ENCODE measurements around the gene GALNT11.
"Not testable (repeated sequence)": the region's sequence is repeated elsewhere in the genome, so short reads cannot be mapped to it uniquely, and the experiment has no call there.

Gene GALNT11

DNA sequence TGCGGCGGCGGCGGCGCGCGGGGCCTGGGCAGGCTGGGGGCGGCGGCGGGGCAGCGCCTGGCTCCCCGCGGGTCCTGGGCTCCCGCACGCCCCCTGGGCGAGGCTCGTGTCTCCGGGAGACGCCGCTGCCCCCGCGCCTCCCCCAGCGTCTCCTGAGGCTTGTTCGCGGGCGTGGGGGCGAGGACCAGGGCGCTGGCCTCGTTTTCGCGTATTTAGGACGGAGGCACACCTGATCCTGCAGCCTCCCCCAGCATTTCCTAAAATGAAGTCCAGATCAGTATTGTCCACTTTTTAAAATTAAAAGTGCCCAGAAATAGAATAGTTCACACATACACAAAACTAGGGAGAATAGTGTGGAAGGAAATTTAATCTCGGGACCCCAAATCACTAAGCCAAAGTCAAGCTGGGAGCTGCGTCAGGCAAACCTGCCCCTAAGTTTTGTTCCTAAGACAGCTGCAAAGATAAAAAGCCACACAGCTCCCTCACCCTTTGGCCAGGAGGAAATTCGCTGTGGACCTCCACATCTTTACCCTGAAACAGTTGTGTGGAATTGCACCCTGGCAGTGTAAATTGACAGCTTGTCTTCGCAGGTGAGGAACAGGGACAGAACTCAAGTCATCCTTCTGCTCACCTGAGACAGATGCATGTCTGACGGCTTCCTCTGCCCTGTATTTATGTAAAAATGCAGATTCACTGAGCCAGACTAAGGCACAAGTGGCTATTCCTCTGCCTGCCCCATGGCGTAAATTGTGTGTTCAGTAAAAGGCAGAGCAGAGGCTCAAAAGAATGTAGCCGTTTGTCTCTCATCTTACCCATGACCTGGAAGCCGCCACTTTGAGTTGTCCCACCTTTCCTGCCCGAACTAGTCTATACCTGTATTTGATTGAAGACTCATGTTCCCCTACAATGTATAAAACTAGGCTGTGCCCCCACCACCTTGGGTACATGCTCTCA is 740 bp downstream of the GALNT11 start:
- no peak for TF ChIP-seq EZH2 (IDR thresholded peaks at IDR 0.05; ENCODE audit: borderline replicate concordance, low read depth, low read length, severe bottlenecking)
- TF ChIP-seq, protein P1, sequence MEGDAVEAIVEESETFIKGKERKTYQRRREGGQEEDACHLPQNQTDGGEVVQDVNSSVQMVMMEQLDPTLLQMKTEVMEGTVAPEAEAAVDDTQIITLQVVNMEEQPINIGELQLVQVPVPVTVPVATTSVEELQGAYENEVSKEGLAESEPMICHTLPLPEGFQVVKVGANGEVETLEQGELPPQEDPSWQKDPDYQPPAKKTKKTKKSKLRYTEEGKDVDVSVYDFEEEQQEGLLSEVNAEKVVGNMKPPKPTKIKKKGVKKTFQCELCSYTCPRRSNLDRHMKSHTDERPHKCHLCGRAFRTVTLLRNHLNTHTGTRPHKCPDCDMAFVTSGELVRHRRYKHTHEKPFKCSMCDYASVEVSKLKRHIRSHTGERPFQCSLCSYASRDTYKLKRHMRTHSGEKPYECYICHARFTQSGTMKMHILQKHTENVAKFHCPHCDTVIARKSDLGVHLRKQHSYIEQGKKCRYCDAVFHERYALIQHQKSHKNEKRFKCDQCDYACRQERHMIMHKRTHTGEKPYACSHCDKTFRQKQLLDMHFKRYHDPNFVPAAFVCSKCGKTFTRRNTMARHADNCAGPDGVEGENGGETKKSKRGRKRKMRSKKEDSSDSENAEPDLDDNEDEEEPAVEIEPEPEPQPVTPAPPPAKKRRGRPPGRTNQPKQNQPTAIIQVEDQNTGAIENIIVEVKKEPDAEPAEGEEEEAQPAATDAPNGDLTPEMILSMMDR (IDR thresholded peaks at IDR 0.05; ENCODE audit: borderline replicate concordance, extremely low read depth, low read length, poor library complexity, severe bottlenecking) = no peak
- no peaks in the 10 kb centered on the region for H3K36me3 ChIP-seq (ENCODE audit: insufficient read depth, low read length)
- no peak overlapping the region for H3K9ac ChIP-seq (ENCODE audit: low read depth, low read length)
- DNase-seq = no peak
- no peak for ATAC-seq (ENCODE audit: insufficient read depth, low read depth)
- no peak overlapping the region for H3K27ac ChIP-seq (ENCODE audit: low read length)
- no peaks in the 10 kb centered on the region for H3K79me2 ChIP-seq (ENCODE audit: insufficient read depth, low read length)
- H3K27me3 ChIP-seq (ENCODE audit: insufficient read depth, low read length, poor library complexity) = peaks cover 2% of the 10 kb centered on the region
- H3K4me2 ChIP-seq (ENCODE audit: insufficient read depth, low read length) = no peak overlapping the region
- H2AFZ ChIP-seq (ENCODE audit: low read depth, low read length) = no peak overlapping the region
- H3K4me3 ChIP-seq (ENCODE audit: low read depth in 1 of 2, low read length in 2 of 2) = no peak overlapping the region
- H3K4me1 ChIP-seq (ENCODE audit: insufficient read depth, low read length) = no peaks in the 10 kb centered on the region
- H4K20me1 ChIP-seq (ENCODE audit: insufficient read depth, low read length) = no peaks in the 10 kb centered on the region
- H3K9me3 ChIP-seq (ENCODE audit: insufficient read depth, low read length, severe bottlenecking) = no peaks in the 10 kb centered on the region

DNA sequence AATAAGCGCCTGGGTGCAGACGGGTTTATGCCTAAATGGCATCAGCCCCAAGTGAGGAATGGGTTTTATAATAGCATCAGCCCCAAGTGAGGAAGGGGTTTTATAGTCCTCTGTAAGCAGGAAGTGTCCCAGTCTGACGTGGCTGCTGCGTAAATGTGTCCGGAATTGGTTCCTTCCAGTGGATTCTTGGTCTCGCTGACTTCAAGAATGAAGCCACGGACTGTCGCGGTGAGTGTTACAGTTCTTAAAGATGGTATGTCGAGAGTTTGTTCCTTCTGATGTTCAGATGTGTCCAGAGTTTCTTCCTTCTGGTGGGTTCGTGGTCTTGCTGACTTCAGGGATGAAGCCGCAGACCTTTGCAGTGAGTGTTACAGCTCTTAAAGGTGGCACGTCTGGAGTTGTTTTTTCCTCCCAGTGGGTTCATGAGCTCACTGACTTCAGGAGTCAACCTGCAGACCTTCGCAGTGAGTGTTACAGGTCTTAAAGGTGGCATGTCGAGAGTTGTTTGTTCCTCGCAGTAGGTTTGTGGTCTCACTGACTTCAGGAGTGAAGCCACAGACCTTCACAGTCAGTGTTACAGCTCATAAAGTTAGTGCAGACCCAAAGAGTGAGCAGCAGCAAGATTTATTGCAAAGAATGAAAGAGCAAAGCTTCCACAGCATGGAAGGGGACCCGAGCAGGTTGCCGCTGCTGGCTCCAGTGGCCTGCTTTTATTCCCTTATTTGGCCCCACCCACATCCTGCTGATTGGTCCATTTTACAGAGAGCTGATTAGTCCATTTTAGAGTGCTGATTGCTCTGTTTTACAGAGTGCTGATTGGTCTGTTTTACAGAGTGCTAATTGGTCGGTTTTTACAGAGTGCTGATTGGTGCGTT is 2.3 kb downstream of the GALNT11 start:
- H3K9me3 ChIP-seq (ENCODE audit: insufficient read depth, low read length, severe bottlenecking); H3K27ac ChIP-seq (ENCODE audit: low read length); H3K27me3 ChIP-seq (ENCODE audit: insufficient read depth, low read length, poor library complexity); H4K20me1 ChIP-seq (ENCODE audit: insufficient read depth, low read length); H3K4me1 ChIP-seq (ENCODE audit: insufficient read depth, low read length); H3K36me3 ChIP-seq (ENCODE audit: insufficient read depth, low read length); H3K9ac ChIP-seq (ENCODE audit: low read depth, low read length); ATAC-seq (ENCODE audit: insufficient read depth, low read depth); H2AFZ ChIP-seq (ENCODE audit: low read depth, low read length); H3K4me2 ChIP-seq (ENCODE audit: insufficient read depth, low read length); H3K79me2 ChIP-seq (ENCODE audit: insufficient read depth, low read length); DNase-seq; H3K4me3 ChIP-seq (ENCODE audit: low read depth in 1 of 2, low read length in 2 of 2): not testable (repeated sequence)

DNA sequence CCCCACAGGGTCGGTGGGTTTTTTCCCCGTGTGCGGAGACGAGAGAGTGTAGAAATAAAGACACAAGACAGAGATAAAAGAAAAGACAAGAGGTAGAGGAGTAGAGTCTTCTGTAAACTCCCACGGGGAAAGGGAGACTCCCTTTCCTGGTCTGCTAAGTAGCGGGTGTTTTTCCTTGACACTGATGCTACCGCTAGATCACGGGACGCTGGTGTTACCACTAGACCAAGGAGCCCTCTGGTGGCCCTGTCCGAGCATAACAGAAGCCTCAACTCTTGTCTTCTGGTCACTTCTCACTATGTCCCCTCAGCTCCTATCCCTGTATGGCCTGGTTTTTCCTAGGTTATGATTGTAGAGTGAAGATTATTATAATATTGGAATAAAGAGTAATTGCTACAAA is 4.6 kb downstream of the GALNT11 start:
- not testable (repeated sequence) for H3K9ac ChIP-seq (ENCODE audit: low read depth, low read length); H3K27ac ChIP-seq (ENCODE audit: low read length); ATAC-seq (ENCODE audit: insufficient read depth, low read depth); H3K4me2 ChIP-seq (ENCODE audit: insufficient read depth, low read length); H3K79me2 ChIP-seq (ENCODE audit: insufficient read depth, low read length); H3K27me3 ChIP-seq (ENCODE audit: insufficient read depth, low read length, poor library complexity); H4K20me1 ChIP-seq (ENCODE audit: insufficient read depth, low read length); H3K36me3 ChIP-seq (ENCODE audit: insufficient read depth, low read length); H3K4me3 ChIP-seq (ENCODE audit: low read depth in 1 of 2, low read length in 2 of 2); H3K9me3 ChIP-seq (ENCODE audit: insufficient read depth, low read length, severe bottlenecking); H2AFZ ChIP-seq (ENCODE audit: low read depth, low read length); H3K4me1 ChIP-seq (ENCODE audit: insufficient read depth, low read length)
- DNase-seq = peak; percentile 15
- TF ChIP-seq, protein P1 (IDR thresholded peaks at IDR 0.05; ENCODE audit: borderline replicate concordance, extremely low read depth, low read length, poor library complexity, severe bottlenecking) = peak; percentile 43

DNA sequence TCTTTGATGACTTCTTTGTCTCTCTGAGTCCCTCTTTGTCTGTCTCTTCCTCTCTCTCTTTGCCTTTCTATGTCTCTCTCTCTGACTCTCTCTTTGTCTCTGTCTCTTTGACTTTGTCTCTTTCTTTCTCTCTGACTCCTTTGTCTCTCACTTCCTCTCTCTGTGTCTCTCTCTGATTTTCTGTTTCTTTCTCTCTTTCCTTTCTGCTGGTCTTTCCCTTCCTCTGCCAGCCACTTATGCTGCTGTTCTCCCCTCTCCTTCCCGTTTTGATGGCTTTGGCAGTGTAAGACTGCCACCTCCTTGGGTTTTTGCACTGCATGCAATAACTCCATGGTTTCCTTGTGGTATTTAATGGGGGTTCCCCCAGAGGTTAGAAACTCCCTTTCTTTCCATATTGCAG is 5.2 kb downstream of the GALNT11 start:
- ATAC-seq (ENCODE audit: insufficient read depth, low read depth); H3K4me3 ChIP-seq (ENCODE audit: low read depth in 1 of 2, low read length in 2 of 2); H3K27ac ChIP-seq (ENCODE audit: low read length); H3K4me1 ChIP-seq (ENCODE audit: insufficient read depth, low read length); H3K79me2 ChIP-seq (ENCODE audit: insufficient read depth, low read length); H3K4me2 ChIP-seq (ENCODE audit: insufficient read depth, low read length); H3K36me3 ChIP-seq (ENCODE audit: insufficient read depth, low read length); H3K27me3 ChIP-seq (ENCODE audit: insufficient read depth, low read length, poor library complexity); H3K9ac ChIP-seq (ENCODE audit: low read depth, low read length); DNase-seq; H4K20me1 ChIP-seq (ENCODE audit: insufficient read depth, low read length); H2AFZ ChIP-seq (ENCODE audit: low read depth, low read length); H3K9me3 ChIP-seq (ENCODE audit: insufficient read depth, low read length, severe bottlenecking): not testable (repeated sequence)

Measured in DND-41 (cell line).